ENCODE measurements around the gene KSR1.
"Not testable (repeated sequence)": the region's sequence is repeated elsewhere in the genome, so short reads cannot be mapped to it uniquely, and the experiment has no call there.

GRCh38 chr17:27629260-27629659 is 173.0 kb downstream of the KSR1 start:
- TF ChIP-seq CTCF (conservative IDR thresholded peaks at IDR 0.05; ENCODE audit: low read depth in 2 of 2), result not testable (repeated sequence)
- TF ChIP-seq, protein P1, sequence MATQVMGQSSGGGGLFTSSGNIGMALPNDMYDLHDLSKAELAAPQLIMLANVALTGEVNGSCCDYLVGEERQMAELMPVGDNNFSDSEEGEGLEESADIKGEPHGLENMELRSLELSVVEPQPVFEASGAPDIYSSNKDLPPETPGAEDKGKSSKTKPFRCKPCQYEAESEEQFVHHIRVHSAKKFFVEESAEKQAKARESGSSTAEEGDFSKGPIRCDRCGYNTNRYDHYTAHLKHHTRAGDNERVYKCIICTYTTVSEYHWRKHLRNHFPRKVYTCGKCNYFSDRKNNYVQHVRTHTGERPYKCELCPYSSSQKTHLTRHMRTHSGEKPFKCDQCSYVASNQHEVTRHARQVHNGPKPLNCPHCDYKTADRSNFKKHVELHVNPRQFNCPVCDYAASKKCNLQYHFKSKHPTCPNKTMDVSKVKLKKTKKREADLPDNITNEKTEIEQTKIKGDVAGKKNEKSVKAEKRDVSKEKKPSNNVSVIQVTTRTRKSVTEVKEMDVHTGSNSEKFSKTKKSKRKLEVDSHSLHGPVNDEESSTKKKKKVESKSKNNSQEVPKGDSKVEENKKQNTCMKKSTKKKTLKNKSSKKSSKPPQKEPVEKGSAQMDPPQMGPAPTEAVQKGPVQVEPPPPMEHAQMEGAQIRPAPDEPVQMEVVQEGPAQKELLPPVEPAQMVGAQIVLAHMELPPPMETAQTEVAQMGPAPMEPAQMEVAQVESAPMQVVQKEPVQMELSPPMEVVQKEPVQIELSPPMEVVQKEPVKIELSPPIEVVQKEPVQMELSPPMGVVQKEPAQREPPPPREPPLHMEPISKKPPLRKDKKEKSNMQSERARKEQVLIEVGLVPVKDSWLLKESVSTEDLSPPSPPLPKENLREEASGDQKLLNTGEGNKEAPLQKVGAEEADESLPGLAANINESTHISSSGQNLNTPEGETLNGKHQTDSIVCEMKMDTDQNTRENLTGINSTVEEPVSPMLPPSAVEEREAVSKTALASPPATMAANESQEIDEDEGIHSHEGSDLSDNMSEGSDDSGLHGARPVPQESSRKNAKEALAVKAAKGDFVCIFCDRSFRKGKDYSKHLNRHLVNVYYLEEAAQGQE (IDR thresholded peaks at IDR 0.05; ENCODE audit: unreplicated experiment), result not testable (repeated sequence)
